GM18526 (cell line): Measurements from ENCODE around the gene SCG2.

Source experiments
- POLR2A ChIP-seq: IDR thresholded peaks from 3 replicates; pipeline ENCODE4 v1.6.1; 2011; ENCODE audit not compliant: insufficient read length; ENCODE audit errors: extremely low read depth

The SCG2 gene

DNA sequence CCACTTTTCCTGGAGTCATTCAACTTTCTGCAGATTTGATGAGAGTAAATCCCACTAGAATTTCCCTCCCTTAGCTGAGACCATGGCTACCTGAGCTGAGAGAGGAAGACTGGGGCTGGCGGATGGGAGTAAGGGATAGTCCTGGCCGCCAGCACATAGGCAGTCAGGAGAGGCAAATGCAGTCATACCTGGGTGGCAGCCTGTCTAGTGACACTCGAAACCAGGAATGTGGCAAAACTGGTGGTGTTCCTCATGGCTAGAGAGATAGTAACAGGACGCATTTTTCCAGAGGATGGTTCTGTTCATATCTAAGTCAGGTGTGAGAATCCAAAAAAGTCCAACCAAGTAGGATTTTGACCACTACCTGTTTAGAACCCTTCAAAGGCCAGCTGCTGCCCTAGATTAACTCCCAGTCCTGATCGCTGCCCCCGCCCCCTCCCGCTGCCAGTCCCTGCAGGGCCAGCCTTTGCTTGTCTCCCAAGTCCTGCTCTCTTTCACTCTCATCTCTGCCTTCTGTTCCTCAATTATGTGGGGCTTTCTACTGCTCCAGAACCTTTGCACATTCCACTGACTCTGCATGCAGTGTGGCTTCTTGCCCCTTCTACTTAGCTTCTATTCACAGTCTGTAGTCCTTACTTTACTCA, 17.4 kb upstream of the SCG2 start:
- no peak for TF ChIP-seq POLR2A

DNA sequence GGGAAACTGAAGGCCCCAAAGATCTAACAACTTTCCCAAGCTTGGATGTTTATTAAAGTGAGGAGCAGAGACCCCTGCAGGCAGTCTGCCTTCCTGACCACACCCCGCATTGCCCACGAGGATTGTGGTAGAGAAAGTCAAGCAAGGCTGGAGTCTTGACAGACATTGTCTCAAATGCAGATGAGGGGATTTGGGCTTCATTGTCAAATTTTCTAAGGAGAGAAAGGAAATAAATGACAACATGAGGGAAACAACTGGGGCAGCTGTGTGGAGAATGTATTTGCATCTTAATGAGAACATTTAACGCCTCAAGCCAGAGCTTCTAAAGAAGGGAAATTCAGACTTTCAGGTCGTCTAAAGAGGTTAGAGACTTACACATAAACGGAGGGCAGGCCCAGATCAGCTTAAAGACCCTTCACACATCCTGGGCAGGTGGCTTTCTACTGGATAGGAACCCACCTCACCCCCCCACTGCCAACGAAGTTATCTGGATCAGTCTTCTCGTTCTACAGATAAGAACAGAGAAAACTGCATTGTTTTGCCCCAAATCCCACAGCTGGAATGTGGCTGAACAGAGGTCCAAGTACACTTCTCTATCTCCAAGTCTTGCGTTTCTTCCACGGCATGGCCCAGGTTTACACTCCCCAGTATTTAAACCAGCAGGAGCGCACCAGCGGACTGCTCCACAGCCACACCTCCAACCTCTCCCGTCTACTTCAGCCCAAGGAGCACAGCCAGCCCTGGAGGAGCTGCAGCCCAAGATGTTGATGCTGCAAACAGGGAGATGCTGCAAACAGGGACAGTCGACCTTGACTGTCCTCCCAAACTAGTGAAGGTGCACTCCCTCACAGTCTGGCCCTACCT, 16.2 kb upstream of the SCG2 start:
- TF ChIP-seq POLR2A: no peak

GRCh38 chr2:223614534-223614933, 12.4 kb upstream of the SCG2 start:
- TF ChIP-seq POLR2A: no peak

- TF ChIP-seq POLR2A: no peak
Measured at GRCh38 chr2:223613017-223613950, 11.1 kb upstream of the SCG2 start.

- no peak for TF ChIP-seq POLR2A
Measured at GRCh38 chr2:223612501-223612900, 10.3 kb upstream of the SCG2 start.

- no peak for TF ChIP-seq POLR2A
Measured at GRCh38 chr2:223611061-223611460, 8.9 kb upstream of the SCG2 start.

DNA sequence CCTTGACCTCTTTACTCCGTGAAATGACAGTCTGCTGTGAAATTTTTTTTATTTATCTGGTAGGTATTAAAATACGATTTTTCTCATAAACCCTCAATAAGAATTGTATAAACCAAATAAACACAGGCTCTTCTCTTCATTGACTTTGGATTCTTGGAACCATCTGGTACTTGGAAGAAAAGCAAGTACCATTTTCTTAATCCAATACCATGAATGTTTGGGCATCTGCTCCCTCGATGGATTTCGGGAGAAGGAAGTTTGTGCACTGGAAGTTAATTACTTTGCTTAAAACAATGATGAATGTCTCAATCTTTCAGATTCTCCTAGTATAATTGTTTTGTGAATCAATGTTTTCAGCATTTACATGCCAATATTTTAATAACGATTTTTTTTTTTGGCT, 5.3 kb upstream of the SCG2 start:
- no peak for TF ChIP-seq POLR2A

- no peak for TF ChIP-seq POLR2A
Measured at GRCh38 chr2:223606946-223607345, 4.8 kb upstream of the SCG2 start.

- TF ChIP-seq POLR2A: no peak
Measured at GRCh38 chr2:223604231-223604630, 2.1 kb upstream of the SCG2 start.

GRCh38 chr2:223602972-223603371, 811 bp upstream of the SCG2 start:
- TF ChIP-seq POLR2A: no peak

DNA sequence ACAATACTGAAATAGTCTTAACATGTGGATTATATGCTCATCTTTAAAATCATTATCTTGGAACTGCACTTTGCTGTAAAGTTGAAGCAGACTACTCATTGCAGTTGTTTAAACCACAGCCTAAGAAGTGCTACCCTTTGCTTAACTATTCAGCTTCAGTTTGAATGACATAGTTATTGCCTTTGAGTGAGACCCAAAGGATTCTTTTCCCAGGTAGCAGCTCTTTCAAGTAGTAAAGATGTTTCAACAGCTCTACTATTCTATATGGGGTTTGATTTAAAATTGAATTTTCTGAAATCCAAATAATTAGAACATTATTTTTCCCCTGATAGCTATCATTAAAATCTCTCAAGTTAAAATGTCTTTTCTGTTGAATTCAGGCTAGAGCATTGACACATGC, 1.1 kb downstream of the SCG2 start:
- no peak for TF ChIP-seq POLR2A

DNA sequence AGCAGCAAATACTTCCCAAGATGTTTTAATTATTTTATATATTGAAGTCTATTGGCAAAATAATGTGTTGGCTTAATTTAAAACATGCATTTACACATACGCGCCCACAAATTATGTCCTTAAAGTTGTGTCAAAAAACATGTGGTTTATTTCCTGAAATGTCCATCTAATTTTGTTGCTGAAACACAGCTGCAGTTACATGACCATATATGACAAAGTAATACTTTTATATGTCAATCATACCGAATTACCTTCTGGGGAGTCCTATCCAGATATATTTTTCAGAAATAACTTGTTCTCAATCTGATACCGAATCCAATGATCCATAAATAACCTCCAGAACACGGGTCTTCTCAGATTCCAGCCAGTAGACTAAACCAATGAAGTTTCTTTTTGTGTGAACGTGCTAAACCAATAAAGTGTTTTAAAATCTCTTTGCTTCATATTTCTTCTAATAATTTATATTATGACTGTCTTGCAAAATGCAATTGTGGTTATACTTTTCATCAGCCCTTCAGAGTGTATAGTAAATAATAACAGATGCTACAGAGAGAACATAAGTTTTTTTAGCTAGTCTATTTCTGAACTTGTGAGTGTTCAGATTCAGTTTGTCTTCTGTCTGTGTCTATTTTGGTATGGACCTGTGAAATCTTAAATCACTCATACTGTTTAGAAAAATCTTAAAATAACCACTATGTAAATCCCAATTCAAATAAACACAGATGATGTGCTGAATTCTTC, 2.4 kb downstream of the SCG2 start:
- TF ChIP-seq POLR2A: no peak

DNA sequence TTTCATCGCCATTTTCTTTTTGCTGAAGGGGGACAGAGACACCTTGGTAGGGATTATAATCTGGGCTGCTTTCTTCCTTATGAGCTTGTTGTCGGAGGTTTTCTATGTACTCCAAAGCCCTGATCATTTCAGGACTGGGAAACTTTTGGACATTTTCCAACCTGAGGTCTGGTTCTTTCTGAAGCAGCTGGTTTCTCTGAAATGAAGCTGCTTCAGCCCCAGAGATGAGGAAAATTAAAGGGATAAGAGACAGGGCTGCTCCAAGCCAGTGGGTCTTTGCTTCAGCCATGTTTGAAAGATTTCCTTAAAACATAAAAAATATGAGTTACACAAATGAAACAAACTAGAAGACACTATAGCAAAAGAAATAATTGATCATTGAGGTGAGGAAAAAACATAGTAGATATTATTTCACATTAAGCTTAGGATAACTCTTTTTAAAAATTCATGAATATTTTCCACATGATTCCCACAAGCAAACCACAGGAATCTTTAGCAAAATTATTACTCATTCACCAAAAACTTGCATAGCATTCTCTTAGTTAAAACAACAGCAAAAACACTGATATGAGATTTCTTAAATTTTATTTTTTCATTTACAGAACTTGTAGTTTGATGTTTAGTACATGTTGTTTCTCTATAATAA, 3.0 kb downstream of the SCG2 start:
- no peak for TF ChIP-seq POLR2A

DNA sequence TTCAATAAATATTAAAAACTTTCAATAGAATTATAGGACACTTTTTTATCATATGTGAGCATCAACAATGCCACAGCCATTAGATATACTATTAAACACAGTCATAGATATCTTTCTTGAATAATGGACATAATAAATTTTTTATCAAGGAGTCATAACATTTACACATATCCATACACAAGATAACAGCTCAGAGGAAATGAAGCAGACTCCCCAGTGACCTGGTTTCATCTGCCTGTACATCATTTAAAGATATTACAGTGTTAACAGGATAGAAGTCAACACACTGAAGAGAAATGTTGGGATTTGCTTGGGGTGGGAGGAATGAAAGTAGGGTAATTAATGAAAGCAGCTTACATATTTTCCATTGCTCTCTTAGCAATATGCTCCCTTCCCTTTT, 5.1 kb downstream of the SCG2 start:
- TF ChIP-seq POLR2A: no peak
